Stimulated activated naive B cell treated with anti-CD40 and anti-IgM and Interleukin-4, amounts not matched to agents 10 μg/mL and 1 μg/mL and 100 μg/mL, for 72 hours (primary cell): ENCODE data around the gene SLC38A5.
"Not testable (repeated sequence)": the region's sequence is repeated elsewhere in the genome, so short reads cannot be mapped to it uniquely, and the experiment has no call there.

Source experiments
- ATAC-seq, 2 donors: fragments of 150-1000 bp; cut with Tn5 transposase; replicated peaks; 2 replicates each; pipeline ENCODE4 v1.10.0; 2021; ENCODE audit warnings: moderate library complexity in 1 of 2
- DNase-seq: peaks from one replicate; pipeline ENCODE4 v3.0.0; 2021
- H3K27ac Mint-ChIP-seq: one replicate; pipeline ENCODE4 v1.8.0; 2022; ENCODE audit warnings: mild to moderate bottlenecking, mixed read lengths
- H3K27me3 Mint-ChIP-seq, 2 donors: one replicate each; pipeline ENCODE4 v1.8.0; 2022; ENCODE audit warnings: mixed read lengths in 2 of 2
- H3K36me3 Mint-ChIP-seq, 2 donors: one replicate each; pipeline ENCODE4 v1.8.0; 2022; ENCODE audit warnings: mixed read lengths in 2 of 2, mild to moderate bottlenecking in 1 of 2
- H3K4me1 Mint-ChIP-seq, 2 donors: one replicate each; pipeline ENCODE4 v1.8.0; 2022; ENCODE audit warnings: mixed read lengths in 2 of 2, mild to moderate bottlenecking in 1 of 2
- H3K4me3 Mint-ChIP-seq, 2 donors: one replicate each; pipeline ENCODE4 v1.8.0; 2022; ENCODE audit warnings: mild to moderate bottlenecking in 2 of 2, mixed read lengths in 2 of 2, moderate library complexity in 1 of 2
- H3K9me3 Mint-ChIP-seq, 2 donors: one replicate each; pipeline ENCODE4 v1.8.0; 2022; ENCODE audit warnings: mixed read lengths in 2 of 2, mild to moderate bottlenecking in 1 of 2

SLC38A5 gene

GRCh38 chrX:48433713-48434112 is 36.3 kb downstream of the SLC38A5 start:
- not testable (repeated sequence) for H3K4me1 Mint-ChIP-seq, H3K36me3 Mint-ChIP-seq, ATAC-seq, H3K4me3 Mint-ChIP-seq, DNase-seq, H3K27ac Mint-ChIP-seq
- peaks cover 5 to 11% of the 10 kb centered on the region in 2 donors for H3K9me3 Mint-ChIP-seq
- H3K27me3 Mint-ChIP-seq: peaks cover 0 to 16% of the 10 kb centered on the region in 2 donors

- DNase-seq, H3K4me1 Mint-ChIP-seq, ATAC-seq, H3K36me3 Mint-ChIP-seq, H3K4me3 Mint-ChIP-seq, H3K27ac Mint-ChIP-seq: not testable (repeated sequence)
- Mint-ChIP-seq H3K27me3 (peaks cover 0 to 16% of the 10 kb centered on the region in 2 donors), H3K9me3 (peaks cover 4 to 11% of the 10 kb centered on the region in 2 donors)
These were observed 39.9 kb downstream of the SLC38A5 start for GRCh38 chrX:48430166-48430565.

- H3K27ac Mint-ChIP-seq, H3K4me3 Mint-ChIP-seq, H3K9me3 Mint-ChIP-seq, DNase-seq, ATAC-seq, H3K36me3 Mint-ChIP-seq, H3K4me1 Mint-ChIP-seq: not testable (repeated sequence)
- H3K27me3 Mint-ChIP-seq: peaks cover 0 to 12% of the 10 kb centered on the region in 2 donors
These were observed 40.5 kb downstream of the SLC38A5 start for GRCh38 chrX:48429606-48430005.

GRCh38 chrX:48427027-48427716 is 42.9 kb downstream of the SLC38A5 start:
- not testable (repeated sequence) for H3K27me3 Mint-ChIP-seq, H3K27ac Mint-ChIP-seq, H3K4me3 Mint-ChIP-seq, ATAC-seq, H3K36me3 Mint-ChIP-seq, H3K4me1 Mint-ChIP-seq, H3K9me3 Mint-ChIP-seq, DNase-seq

GRCh38 chrX:48411860-48412259 is 58.2 kb downstream of the SLC38A5 start, which contains the start of gene SSX4B:
Gene SSX4B, minus strand, starts transcription at chrX:48411960. Its CDS starts 588 bp downstream, at chrX:48411372.
- H3K9me3 Mint-ChIP-seq, DNase-seq, ATAC-seq, H3K4me1 Mint-ChIP-seq, H3K27me3 Mint-ChIP-seq, H3K27ac Mint-ChIP-seq, H3K36me3 Mint-ChIP-seq, H3K4me3 Mint-ChIP-seq: not testable (repeated sequence)
